A549 (cell line): ENCODE results near the gene HSD11B2. TPM values are rescaled to one million over a fixed set of nuclear protein-coding genes. Genes with fewer than 3 reads are reported as not detected.

Source experiments
- ATAC-seq, 2 experiments: fragments of 200-7000 bp in 1 of 2; fragments of >200 bp in 1 of 2; cut with Nextera tagmentation in 1 of 2; cut with Tn5 transposase in 1 of 2; 3 replicates each; pipeline versions ENCODE4 v1.8.0 to v1.9.1; 2018 to 2020; ENCODE audit warnings: mild to moderate bottlenecking in 1 of 2, moderate library complexity in 1 of 2
- CTCF ChIA-PET: fragments of 300-600 bp; sonication (Branson Sonifier 250); formaldehyde crosslinking; extraction: SDS; loops from one replicate; lab custom pipeline; 2021; ENCODE audit warnings: antibody characterized with exemption, inconsistent platforms; lab: Yijun Ruan, JAX
- POLR2A ChIA-PET: fragments of 350-600 bp; formaldehyde crosslinking; extraction: SDS; loops from one replicate; lab custom pipeline; 2021; ENCODE audit warnings: antibody characterized with exemption, inconsistent platforms; lab: Yijun Ruan, JAX
- DNase-seq, 2 experiments: peaks; one replicate each; pipeline versions ENCODE4 v3.0.0 to v3.0.0-alpha.2; 2011 to 2016; ENCODE audit warnings: low read depth in 1 of 2, low spot score in 1 of 2
- FAIRE-seq: peaks from 2 replicates; lab custom pipeline; 2011; peaks lifted over from hg19 to GRCh38; lab: Jason Lieb, UNC
- H3K27ac ChIP-seq, 2 experiments: fragments of >200 bp; sonication (Bioruptor Twin); formaldehyde crosslinking; 3 replicates each; pipeline ENCODE4 v1.5.1; 2016 to 2017
- H3K4me1 ChIP-seq: fragments of >200 bp; sonication (Bioruptor Twin); formaldehyde crosslinking; 3 replicates; pipeline ENCODE4 v1.6.1; 2016
- H3K4me2 ChIP-seq: fragments of >200 bp; sonication (Bioruptor Twin); formaldehyde crosslinking; 3 replicates; pipeline ENCODE4 v1.6.1; 2016
- H3K4me3 ChIP-seq: fragments of >200 bp; sonication (Bioruptor Twin); formaldehyde crosslinking; 3 replicates; pipeline ENCODE4 v1.5.1; 2016
- H3K9me3 ChIP-seq: fragments of >200 bp; sonication (Bioruptor Twin); formaldehyde crosslinking; 3 replicates; pipeline ENCODE4 v1.6.1; 2016
- BHLHE40 ChIP-seq: IDR thresholded peaks from 2 replicates; pipeline ENCODE4 v1.6.1; 2012; ENCODE audit warnings: low read depth, low read length, inconsistent platforms
- CBX8 ChIP-seq: fragments of 200-600 bp; sonication (generic); IDR thresholded peaks from 2 replicates; pipeline ENCODE4 v1.6.1; 2016
- EHF ChIP-seq: fragments of 250-450 bp; sonication (Bioruptor Pico); IDR thresholded peaks from 2 replicates; pipeline ENCODE4 v1.5.0; 2020; ENCODE audit warnings: mild to moderate bottlenecking
- EHMT2 ChIP-seq: fragments of 200-600 bp; sonication (generic); IDR thresholded peaks from 2 replicates; pipeline ENCODE4 v1.6.1; 2016; ENCODE audit warnings: antibody characterized with exemption, low read depth, mild to moderate bottlenecking, moderate library complexity
- EP300 ChIP-seq, 2 experiments: fragments of >200 bp; sonication (Bioruptor Twin); formaldehyde crosslinking; IDR thresholded peaks; 2 replicates in 1 of 2; 3 replicates in 1 of 2; pipeline ENCODE4 v1.6.1; 2016 to 2017
- ESRRA ChIP-seq: fragments of 150-350 bp; IDR thresholded peaks from 2 replicates; pipeline ENCODE4 v1.6.1; 2014; ENCODE audit warnings: mild to moderate bottlenecking, low read length, borderline replicate concordance
- FOXS1 ChIP-seq: fragments of 250-450 bp; sonication (Bioruptor Pico); IDR thresholded peaks from 2 replicates; pipeline ENCODE4 v1.5.0; 2020; ENCODE audit warnings: mild to moderate bottlenecking, moderate library complexity
- HEYL ChIP-seq: fragments of 250-450 bp; sonication (Bioruptor Pico); IDR thresholded peaks from 2 replicates; pipeline ENCODE4 v1.8.0; 2021; ENCODE audit warnings: mild to moderate bottlenecking, moderate library complexity
- HOXA7 ChIP-seq: fragments of 250-450 bp; sonication (Bioruptor Pico); IDR thresholded peaks from 2 replicates; pipeline ENCODE4 v1.5.0; 2020; ENCODE audit warnings: mild to moderate bottlenecking, moderate library complexity
- JUN ChIP-seq, 2 experiments: fragments of >200 bp; sonication (Bioruptor Twin); formaldehyde crosslinking; IDR thresholded peaks; 2 replicates in 1 of 2; 3 replicates in 1 of 2; pipeline ENCODE4 v1.6.1; 2016 to 2017
- KDM1A ChIP-seq: fragments of 200-600 bp; sonication (generic); IDR thresholded peaks from 2 replicates; pipeline ENCODE4 v1.6.1; 2016; ENCODE audit warnings: low read depth, mild to moderate bottlenecking
- MYC ChIP-seq: IDR thresholded peaks from 2 replicates; pipeline ENCODE4 v1.6.1; 2012; ENCODE audit warnings: mild to moderate bottlenecking, inconsistent platforms, low read length, improper control_type of control experiment, borderline replicate concordance
- NFE2L2 ChIP-seq: fragments of 150-350 bp; conservative IDR thresholded peaks from 2 replicates; pipeline ENCODE4 v1.6.1; 2014; ENCODE audit warnings: low read length
- NPAS2 ChIP-seq: fragments of 250-450 bp; sonication (Bioruptor Pico); IDR thresholded peaks from 2 replicates; pipeline ENCODE4 v1.8.0; 2022; ENCODE audit warnings: mild to moderate bottlenecking, moderate library complexity, borderline replicate concordance
- POLR2A ChIP-seq: IDR thresholded peaks from 2 replicates; pipeline ENCODE4 v1.6.1; 2012; ENCODE audit warnings: mild to moderate bottlenecking, low read length
- POLR2AphosphoS2 ChIP-seq: conservative IDR thresholded peaks from 2 replicates; pipeline ENCODE4 v1.6.1; 2012; ENCODE audit warnings: low read length, improper control_type of control experiment, inconsistent platforms
- RAD21 ChIP-seq, 2 experiments: fragments of >200 bp in 1 of 2; sonication (Bioruptor Twin) in 1 of 2; formaldehyde crosslinking in 1 of 2; IDR thresholded peaks in 1 of 2; conservative IDR thresholded peaks in 1 of 2; 2 replicates in 1 of 2; 3 replicates in 1 of 2; pipeline ENCODE4 v1.6.1; 2012 to 2018; ENCODE audit warnings: inconsistent platforms in 1 of 2
- RNF2 ChIP-seq: fragments of 200-600 bp; sonication (generic); IDR thresholded peaks from 2 replicates; pipeline ENCODE4 v1.6.1; 2016; ENCODE audit warnings: low read depth, mild to moderate bottlenecking, antibody characterized with exemption, moderate library complexity, borderline replicate concordance
- SMC3 ChIP-seq: fragments of >200 bp; sonication (Bioruptor Twin); formaldehyde crosslinking; IDR thresholded peaks from 3 replicates; pipeline ENCODE4 v1.6.1; 2018; ENCODE audit warnings: inconsistent platforms
- WGBS: methylation state at CpG from one replicate; pipeline ENCODE4 v1.1.6; 2017; ENCODE audit errors: missing lambda C conversion rate; 5-methylcytosine and 5-hydroxymethylcytosine counted together
- polyA plus RNA-seq, 4 experiments: library from polyadenylated mRNA; depleted of rRNA in 3 of 4; stranded (reverse); fragments of >200 nt; fragmentation: RNase III in 1 of 4; extraction: RNeasy Plus Mini Kit Qiagen cat#74134 plus additional on column Dnase treatment in 1 of 4; gene quantifications; 2 replicates in 3 of 4; 3 replicates in 1 of 4; pipeline ENCODE4 v1.2.3, GENCODE V29; 2011 to 2017
- TF ChIP-seq, protein P1 (sequence below): IDR thresholded peaks from 2 replicates; pipeline ENCODE4 v1.6.1; 2012; ENCODE audit warnings: low read depth, borderline replicate concordance
- TF ChIP-seq, protein P2 (sequence below): fragments of >200 bp; sonication (Bioruptor Twin); formaldehyde crosslinking; IDR thresholded peaks from 3 replicates; pipeline ENCODE4 v1.5.1; 2016
- TF ChIP-seq, protein P3 (sequence below): fragments of 450-650 bp; IDR thresholded peaks from 2 replicates; pipeline ENCODE4 v1.6.1; 2014; ENCODE audit warnings: antibody characterized with exemption
- TF ChIP-seq, protein P4 (sequence below): fragments of 250-450 bp; sonication (Bioruptor Pico); IDR thresholded peaks from 2 replicates; pipeline ENCODE4 v1.5.0; 2020; ENCODE audit warnings: low read depth, mild to moderate bottlenecking, moderate library complexity
- TF ChIP-seq, protein P5 (sequence below): IDR thresholded peaks from 2 replicates; pipeline ENCODE4 v1.6.1; 2012
- TF ChIP-seq, protein P6 (sequence below): fragments of >200 bp; sonication (Bioruptor Twin); formaldehyde crosslinking; IDR thresholded peaks from 2 replicates; pipeline ENCODE4 v1.6.1; 2016
- TF ChIP-seq, protein P7 (sequence below): fragments of >200 bp; sonication (Bioruptor Twin); formaldehyde crosslinking; IDR thresholded peaks from 3 replicates; pipeline ENCODE4 v1.6.1; 2016

HSD11B2 gene
- polyA plus RNA-seq, 2 of the 4 experiments (the other 2 are of a cell fraction): 0.53 to 1.6 TPM

DNA sequence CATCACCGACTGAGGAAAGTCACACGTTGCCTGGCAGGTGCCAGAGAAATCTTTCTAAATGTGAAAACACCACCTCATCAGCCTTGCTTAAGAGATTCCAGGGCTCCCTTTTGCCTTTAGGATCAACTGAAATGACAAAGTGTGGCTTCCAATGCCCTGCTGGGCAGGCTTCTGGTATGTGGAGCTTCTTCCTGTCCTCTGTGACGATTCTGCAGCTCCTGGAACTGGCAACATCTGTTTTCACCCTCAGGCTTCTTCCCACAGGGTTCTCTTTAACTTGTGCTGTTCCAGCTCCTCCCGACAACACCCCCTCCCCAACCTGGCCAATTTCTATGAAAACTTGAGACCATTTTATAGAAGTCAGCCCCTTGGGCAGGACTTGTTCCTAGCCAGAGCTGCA, 9.9 kb upstream of the HSD11B2 start:
- no peak for DNase-seq
- Histone ChIP-seq H3K4me1 (no peaks in the 10 kb centered on the region; the same call in 2 of the 3 replicates), H3K4me2 (no peak overlapping the region), H3K27ac (no peak overlapping the region), H3K4me3 (no peak overlapping the region)
- FAIRE-seq: no peak
- no peak for ATAC-seq
- ChIA-PET POLR2A (no interaction called here), CTCF (interaction anchor here (0.7 to 10.9 kb wide), 5 partner anchors 23 to 160 kb away, joined by 3 to 207 read pairs (median 4); no protein-coding TSS in a partner anchor)
- TF ChIP-seq POLR2AphosphoS2 (no peak), NFE2L2 (no peak), BHLHE40 (no peak), KDM1A (no peak), HEYL (CRISPR knock-in tag) (no peak), EHF (CRISPR knock-in tag) (no peak), MYC (no peak), CBX8 (no peak), JUN (IDR thresholded peaks at IDR 0.05) (no peak), SMC3 (no peak), POLR2A (no peak), EP300 (IDR thresholded peaks at IDR 0.05) (no peak)
- TF ChIP-seq, protein P1, sequence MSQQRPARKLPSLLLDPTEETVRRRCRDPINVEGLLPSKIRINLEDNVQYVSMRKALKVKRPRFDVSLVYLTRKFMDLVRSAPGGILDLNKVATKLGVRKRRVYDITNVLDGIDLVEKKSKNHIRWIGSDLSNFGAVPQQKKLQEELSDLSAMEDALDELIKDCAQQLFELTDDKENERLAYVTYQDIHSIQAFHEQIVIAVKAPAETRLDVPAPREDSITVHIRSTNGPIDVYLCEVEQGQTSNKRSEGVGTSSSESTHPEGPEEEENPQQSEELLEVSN: no peak
- TF ChIP-seq, protein P2, sequence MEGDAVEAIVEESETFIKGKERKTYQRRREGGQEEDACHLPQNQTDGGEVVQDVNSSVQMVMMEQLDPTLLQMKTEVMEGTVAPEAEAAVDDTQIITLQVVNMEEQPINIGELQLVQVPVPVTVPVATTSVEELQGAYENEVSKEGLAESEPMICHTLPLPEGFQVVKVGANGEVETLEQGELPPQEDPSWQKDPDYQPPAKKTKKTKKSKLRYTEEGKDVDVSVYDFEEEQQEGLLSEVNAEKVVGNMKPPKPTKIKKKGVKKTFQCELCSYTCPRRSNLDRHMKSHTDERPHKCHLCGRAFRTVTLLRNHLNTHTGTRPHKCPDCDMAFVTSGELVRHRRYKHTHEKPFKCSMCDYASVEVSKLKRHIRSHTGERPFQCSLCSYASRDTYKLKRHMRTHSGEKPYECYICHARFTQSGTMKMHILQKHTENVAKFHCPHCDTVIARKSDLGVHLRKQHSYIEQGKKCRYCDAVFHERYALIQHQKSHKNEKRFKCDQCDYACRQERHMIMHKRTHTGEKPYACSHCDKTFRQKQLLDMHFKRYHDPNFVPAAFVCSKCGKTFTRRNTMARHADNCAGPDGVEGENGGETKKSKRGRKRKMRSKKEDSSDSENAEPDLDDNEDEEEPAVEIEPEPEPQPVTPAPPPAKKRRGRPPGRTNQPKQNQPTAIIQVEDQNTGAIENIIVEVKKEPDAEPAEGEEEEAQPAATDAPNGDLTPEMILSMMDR: no peak
- TF ChIP-seq, protein P3, sequence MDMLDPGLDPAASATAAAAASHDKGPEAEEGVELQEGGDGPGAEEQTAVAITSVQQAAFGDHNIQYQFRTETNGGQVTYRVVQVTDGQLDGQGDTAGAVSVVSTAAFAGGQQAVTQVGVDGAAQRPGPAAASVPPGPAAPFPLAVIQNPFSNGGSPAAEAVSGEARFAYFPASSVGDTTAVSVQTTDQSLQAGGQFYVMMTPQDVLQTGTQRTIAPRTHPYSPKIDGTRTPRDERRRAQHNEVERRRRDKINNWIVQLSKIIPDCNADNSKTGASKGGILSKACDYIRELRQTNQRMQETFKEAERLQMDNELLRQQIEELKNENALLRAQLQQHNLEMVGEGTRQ: no peak
- TF ChIP-seq, all 56 proteins: peak for 0
- 65% methylated on average over 4 of the region's 4 CpGs for WGBS
- no peaks in the 10 kb centered on the region for H3K9me3 ChIP-seq

DNA sequence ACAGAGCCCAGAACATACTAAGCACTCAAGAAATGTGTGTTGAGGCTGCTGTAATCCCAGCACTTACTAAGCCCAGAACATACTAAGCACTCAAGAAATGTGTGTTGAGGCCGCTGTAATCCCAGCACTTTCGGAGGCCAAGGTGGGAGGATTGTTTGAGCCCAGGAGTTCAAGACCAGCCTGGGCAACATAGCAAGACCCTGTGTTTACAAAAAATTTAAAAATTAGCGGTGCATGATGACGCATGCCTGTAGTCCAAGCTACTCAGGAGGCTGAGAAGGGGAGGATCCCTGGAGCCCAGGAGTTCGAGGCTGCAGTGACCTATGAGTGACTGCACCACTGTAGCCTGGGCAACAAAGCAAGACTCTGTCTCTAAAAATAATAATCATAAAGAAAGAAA, 7.9 kb upstream of the HSD11B2 start:
- ChIA-PET POLR2A (no interaction called here), CTCF (interaction anchor here (1.0 to 10.9 kb wide), 4 partner anchors 10 to 98 kb away, joined by 3 to 207 read pairs (median 90); no protein-coding TSS in a partner anchor)
- Histone ChIP-seq H3K27ac (no peak overlapping the region), H3K9me3 (no peaks in the 10 kb centered on the region), H3K4me3 (no peak overlapping the region), H3K4me2 (no peak overlapping the region), H3K4me1 (no peaks in the 10 kb centered on the region)
- no peak for ATAC-seq
- no peak for DNase-seq
- TF ChIP-seq, protein P4, sequence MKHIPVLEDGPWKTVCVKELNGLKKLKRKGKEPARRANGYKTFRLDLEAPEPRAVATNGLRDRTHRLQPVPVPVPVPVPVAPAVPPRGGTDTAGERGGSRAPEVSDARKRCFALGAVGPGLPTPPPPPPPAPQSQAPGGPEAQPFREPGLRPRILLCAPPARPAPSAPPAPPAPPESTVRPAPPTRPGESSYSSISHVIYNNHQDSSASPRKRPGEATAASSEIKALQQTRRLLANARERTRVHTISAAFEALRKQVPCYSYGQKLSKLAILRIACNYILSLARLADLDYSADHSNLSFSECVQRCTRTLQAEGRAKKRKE (CRISPR knock-in tag): no peak
- TF ChIP-seq KDM1A: no peak
- no peak for TF ChIP-seq ESRRA
- no peak for TF ChIP-seq FOXS1 (CRISPR knock-in tag)
- no peak for TF ChIP-seq HOXA7 (CRISPR knock-in tag)
- no peak for FAIRE-seq
- WGBS: 68% methylated on average over 5 of the region's 5 CpGs

DNA sequence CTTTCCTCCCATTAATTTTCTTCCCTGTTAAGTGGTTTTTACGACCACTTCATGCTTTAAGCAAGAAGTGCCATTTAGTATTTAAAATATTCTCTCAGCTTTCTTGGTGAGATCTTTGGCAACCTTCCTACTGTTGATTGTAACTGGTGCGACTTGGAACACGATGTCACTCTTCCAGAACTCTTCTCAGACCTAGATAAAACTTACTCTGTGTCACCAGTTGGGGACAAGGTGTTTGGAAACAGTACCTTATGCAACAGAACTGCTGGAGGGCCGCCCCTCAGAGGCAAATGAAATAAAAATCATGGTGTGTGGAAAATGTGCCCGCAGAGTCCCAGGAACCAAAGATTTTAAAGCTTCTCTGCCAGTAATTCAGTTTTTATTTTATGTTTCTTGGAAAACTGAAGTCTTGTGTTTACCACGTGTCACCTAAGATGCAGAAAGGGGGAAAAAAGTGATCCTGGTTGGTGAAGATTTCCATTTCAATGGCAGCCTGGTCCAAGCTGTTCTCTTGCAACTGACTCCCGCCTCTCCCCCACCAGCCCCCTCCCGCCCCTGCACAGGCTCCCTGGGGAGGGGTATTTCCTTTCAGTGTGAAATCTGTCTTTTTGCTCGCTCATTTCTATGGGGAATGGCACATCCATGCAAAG, 7.2 kb upstream of the HSD11B2 start:
- CTCF ChIA-PET: interaction anchor here (0.5 to 10.9 kb wide), 6 partner anchors 16 to 97 kb away, joined by 3 to 207 read pairs (median 10); partner anchors contain the start of genes KCTD19 and LRRC36
- Histone ChIP-seq H3K4me2 (no peak overlapping the region), H3K4me3 (no peak overlapping the region), H3K9me3 (no peaks in the 10 kb centered on the region), H3K27ac (no peak overlapping the region; a peak in 1 of 6 replicates), H3K4me1 (no peaks in the 10 kb centered on the region)
- 47% methylated on average over 9 of the region's 9 CpGs for WGBS
- POLR2A ChIA-PET: no interaction called here
- TF ChIP-seq, protein P5, sequence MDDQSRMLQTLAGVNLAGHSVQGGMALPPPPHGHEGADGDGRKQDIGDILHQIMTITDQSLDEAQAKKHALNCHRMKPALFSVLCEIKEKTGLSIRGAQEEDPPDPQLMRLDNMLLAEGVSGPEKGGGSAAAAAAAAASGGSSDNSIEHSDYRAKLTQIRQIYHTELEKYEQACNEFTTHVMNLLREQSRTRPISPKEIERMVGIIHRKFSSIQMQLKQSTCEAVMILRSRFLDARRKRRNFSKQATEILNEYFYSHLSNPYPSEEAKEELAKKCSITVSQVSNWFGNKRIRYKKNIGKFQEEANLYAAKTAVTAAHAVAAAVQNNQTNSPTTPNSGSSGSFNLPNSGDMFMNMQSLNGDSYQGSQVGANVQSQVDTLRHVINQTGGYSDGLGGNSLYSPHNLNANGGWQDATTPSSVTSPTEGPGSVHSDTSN: no peak
- TF ChIP-seq EHMT2 (no peak), POLR2A (no peak), JUN (IDR thresholded peaks at IDR 0.05) (no peak), POLR2AphosphoS2 (no peak), RAD21 (conservative IDR thresholded peaks at IDR 0.05 in 1 of 2, IDR thresholded peaks at IDR 0.05 in 1 of 2) (no peak), FOXS1 (CRISPR knock-in tag) (no peak), NPAS2 (CRISPR knock-in tag) (no peak), CBX8 (no peak), RNF2 (no peak)
- TF ChIP-seq, protein P6, sequence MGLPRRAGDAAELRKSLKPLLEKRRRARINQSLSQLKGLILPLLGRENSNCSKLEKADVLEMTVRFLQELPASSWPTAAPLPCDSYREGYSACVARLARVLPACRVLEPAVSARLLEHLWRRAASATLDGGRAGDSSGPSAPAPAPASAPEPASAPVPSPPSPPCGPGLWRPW: no peak
- TF ChIP-seq, protein P7, sequence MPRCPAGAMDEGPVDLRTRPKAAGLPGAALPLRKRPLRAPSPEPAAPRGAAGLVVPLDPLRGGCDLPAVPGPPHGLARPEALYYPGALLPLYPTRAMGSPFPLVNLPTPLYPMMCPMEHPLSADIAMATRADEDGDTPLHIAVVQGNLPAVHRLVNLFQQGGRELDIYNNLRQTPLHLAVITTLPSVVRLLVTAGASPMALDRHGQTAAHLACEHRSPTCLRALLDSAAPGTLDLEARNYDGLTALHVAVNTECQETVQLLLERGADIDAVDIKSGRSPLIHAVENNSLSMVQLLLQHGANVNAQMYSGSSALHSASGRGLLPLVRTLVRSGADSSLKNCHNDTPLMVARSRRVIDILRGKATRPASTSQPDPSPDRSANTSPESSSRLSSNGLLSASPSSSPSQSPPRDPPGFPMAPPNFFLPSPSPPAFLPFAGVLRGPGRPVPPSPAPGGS: no peak
- no peak for FAIRE-seq
- no peak for ATAC-seq
- DNase-seq: no peak
